ENCODE data around the gene TTN.

TTN gene

DNA sequence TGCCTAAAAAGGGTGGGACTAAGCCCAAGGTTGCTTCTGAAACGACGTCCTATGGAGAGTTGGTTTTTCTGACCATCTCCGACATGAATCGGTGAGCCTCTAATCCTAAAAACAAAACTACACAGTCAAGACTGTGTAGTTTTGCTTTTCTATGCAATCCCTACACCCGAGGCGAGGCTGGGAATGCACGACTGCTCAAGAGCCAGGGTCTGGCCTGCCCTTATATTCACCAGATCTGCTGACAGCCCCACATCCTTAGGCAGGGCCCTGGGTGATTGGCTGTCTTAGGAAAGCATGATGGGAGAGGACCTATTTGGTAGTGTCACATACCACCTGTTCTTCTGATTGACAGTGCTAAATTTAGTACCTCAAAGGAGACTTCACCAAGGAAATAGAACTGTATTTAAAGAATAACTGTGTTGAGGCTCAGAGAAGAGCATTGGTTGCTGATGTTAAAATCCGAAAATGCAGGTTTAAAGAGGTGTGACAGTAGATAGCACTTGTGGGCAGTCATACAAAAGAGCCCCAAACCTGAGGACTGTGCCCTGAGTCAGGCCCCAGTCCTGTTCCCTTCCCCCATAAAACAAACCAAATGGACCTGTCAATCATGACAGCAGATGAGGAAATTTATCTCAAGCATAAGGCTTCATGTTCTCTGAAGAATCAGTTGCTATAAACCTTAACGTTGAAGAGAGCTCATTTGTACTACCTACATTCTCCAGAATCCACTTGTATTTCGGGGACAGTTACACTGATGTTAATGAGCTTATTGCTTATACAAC is at the start of gene TTN:
TSS of gene TTN (minus strand) at position 197 of the 782 bp plus-strand sequence. CDS start 2,781 bp downstream, outside the sequence.
- no peak for DNase-seq

- no peak for DNase-seq
Observed at GRCh38 chr2:178855151-178855550, 47.9 kb upstream of the TTN start.

GRCh38 chr2:178848335-178848734 is 41.1 kb upstream of the TTN start:
- DNase-seq = no peak

DNA sequence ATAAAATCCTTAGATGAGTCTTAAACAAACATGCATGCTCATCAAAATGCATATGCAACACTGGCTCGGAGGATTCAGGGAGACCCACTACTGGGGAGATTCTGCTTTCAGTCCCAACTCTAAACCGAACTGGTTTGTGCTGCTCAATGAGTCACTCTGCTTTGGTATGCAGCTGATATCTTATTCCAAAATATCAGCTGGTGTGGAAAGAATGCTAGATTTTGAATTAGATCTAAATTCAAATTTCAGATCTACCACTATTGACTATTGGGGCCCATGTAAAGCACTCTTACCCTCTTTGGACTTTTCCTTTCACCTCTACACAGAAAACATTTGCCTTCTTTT is 39.2 kb upstream of the TTN start:
- no peak for DNase-seq

GRCh38 chr2:178845566-178846457 is 38.6 kb upstream of the TTN start:
- no peak for DNase-seq

DNA sequence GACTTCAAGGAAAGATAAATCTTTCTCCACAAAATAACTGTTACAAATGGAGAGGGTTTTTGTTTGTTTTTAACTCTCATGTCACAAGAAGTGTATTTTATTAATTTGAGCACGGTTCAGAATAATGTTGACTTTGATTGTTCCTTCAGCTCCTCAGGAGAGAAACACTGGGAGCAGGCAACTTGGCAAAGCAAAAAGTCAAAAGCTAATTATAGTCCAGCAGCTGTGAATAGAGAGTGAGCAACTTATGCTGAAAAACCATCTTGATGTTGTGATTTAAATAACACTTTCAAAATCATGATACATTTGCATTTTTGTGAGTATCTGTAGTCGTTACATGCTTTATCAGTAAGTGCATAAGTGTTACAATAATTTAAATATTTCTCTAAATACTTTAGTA is 37.5 kb upstream of the TTN start:
- no peak for DNase-seq

DNA sequence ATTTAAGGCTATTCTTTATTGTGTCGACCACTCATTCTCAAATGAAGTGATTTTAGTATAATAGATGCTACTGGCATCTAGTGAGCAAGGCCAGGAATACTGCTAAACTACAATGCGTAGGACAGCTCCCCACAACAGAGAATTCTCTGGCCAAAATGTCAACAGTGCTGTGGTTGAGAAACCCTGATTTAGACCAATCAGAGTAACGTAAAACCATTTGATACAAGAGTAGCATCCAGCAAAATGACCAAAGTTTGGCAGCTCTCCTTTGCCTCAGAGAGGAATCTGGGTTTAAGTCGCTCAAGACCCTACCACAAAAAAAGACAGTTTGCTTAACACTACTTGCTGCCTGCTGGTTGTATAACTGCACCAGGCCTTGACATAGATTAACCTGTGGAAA is 37.0 kb upstream of the TTN start:
- no peak for DNase-seq

- no peak for DNase-seq
Observed at GRCh38 chr2:178843697-178844096, 36.5 kb upstream of the TTN start.

DNA sequence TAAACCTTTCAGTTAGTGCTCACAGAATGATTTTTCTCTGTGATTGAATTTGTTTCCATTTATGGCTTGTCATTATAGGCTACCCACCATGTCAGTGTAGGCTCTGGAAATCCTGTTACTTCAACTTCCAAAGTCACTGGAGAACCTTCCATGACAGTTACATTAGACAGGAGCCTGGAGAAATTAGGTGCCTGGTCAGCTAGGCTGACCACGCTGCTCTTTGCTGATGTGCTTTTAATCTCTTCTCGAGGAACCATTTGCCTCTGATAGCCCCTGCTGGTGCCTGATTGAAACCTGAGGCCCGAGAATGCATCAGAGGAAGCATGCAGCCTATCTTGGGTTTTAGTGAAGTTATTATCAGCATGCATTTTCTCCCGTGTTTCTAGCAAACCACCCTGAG is 29.6 kb upstream of the TTN start:
- DNase-seq = no peak

GRCh38 chr2:178834086-178834485 is 26.9 kb upstream of the TTN start:
- no peak for DNase-seq

- no peak for DNase-seq
Observed at GRCh38 chr2:178833382-178833781, 26.2 kb upstream of the TTN start.

- no peak for DNase-seq
Observed at GRCh38 chr2:178830451-178830850, 23.2 kb upstream of the TTN start.

- DNase-seq = no peak
Observed at GRCh38 chr2:178829981-178830380, 22.8 kb upstream of the TTN start.

GRCh38 chr2:178829299-178829960 is 22.2 kb upstream of the TTN start:
- no peak for DNase-seq

- DNase-seq = no peak
Observed at GRCh38 chr2:178828486-178828881, 21.3 kb upstream of the TTN start.

DNA sequence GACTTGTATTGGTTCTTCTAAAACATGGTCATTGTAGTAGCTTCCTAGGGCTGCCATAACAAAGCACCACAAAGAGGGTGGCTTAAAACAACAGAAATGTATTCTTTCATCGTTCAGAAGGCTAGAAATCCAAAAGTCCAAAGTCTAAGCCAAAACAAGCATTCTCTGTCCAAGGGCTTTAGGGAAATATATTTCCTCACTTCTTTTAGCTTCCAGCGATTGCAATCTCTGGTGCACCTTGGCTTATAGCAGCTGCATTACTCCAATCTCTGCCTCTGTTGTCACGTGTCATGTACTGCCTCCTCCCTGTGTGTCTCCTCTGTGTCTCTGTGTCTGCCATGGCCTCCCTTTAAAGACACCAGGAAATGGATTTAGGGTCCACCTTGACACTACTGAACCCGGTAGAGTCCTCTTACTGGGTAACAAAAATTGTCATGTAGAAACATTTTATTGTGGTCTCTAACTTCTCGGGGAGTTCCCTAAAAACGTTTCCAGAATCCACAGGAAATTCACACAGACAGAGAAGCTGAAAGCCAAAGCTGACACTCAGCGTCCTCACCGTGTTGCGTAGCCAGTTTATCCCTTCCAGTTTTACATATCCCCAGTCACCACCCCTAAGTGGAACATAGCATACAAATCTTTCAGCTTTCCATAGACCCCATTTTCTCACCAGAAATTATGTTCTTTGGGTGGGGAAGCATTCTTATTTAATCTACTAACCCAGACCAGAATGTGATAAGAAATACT is 20.7 kb upstream of the TTN start:
- DNase-seq = no peak

- DNase-seq = no peak
Observed at GRCh38 chr2:178827111-178827510, 19.9 kb upstream of the TTN start.

DNA sequence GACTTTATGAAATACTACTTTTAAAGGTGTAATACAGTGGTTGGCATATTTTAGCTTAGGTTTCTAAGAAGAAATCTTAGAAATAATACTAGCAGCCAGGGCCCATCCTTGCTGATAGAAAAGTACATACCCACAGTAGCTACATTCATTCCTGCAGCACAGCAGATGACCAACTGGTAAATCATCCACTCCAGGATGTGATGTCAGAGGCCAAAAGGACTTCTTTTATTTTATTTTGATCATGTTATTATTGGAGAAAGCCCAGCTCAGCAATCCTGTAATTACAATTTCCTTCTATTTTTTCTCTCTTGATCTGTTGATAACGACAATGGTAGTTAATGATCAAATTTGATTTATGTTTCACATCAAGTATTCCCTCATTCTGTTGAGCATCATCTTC is 18.0 kb upstream of the TTN start:
- DNase-seq = no peak

DNA sequence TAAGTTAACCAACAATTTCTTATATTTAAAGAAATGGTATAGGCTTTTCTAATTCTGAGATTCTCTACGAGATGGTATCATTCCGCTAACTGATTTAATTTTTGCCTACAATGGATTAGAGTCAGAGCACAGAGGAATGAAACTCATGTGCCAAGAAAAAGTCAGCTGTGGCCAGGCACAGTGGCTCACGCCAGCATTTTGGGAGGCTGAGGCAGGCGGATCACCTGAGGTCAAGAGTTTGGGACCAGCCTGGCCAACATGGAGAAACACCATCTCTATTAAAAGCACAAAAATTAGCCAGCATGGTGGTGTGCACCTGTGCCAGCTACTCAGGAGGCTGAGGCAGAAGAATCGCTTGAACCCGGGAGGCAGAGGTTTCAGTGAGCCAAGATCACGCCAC is 17.0 kb upstream of the TTN start:
- DNase-seq = no peak

- DNase-seq = no peak
Observed at GRCh38 chr2:178819992-178820391, 12.8 kb upstream of the TTN start.

GRCh38 chr2:178819147-178819875 is 12.1 kb upstream of the TTN start:
- no peak for DNase-seq

DNA sequence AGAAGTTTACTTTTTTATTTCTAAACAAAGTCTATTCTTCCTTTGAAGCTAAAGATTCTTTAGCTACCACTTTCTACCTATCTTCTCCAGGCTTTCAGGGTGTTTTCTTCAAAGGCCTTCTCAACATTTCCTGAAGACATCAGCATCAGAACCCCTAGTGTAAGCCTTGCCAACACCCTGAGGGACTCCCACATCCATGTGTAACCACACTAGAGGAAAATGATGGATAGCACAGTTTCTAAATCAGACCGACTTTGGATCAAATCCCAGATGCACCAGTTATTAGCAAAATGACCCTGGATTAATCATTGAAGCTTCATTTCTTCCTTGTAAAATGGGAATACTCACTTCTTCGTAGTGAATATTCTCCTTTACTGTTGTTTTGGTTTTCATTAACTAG is 4.7 kb upstream of the TTN start:
- DNase-seq = no peak
